ENCODE data around the gene TBX6.
"Not testable (repeated sequence)": the region's sequence is repeated elsewhere in the genome, so short reads cannot be mapped to it uniquely, and the experiment has no call there.

Gene TBX6

DNA sequence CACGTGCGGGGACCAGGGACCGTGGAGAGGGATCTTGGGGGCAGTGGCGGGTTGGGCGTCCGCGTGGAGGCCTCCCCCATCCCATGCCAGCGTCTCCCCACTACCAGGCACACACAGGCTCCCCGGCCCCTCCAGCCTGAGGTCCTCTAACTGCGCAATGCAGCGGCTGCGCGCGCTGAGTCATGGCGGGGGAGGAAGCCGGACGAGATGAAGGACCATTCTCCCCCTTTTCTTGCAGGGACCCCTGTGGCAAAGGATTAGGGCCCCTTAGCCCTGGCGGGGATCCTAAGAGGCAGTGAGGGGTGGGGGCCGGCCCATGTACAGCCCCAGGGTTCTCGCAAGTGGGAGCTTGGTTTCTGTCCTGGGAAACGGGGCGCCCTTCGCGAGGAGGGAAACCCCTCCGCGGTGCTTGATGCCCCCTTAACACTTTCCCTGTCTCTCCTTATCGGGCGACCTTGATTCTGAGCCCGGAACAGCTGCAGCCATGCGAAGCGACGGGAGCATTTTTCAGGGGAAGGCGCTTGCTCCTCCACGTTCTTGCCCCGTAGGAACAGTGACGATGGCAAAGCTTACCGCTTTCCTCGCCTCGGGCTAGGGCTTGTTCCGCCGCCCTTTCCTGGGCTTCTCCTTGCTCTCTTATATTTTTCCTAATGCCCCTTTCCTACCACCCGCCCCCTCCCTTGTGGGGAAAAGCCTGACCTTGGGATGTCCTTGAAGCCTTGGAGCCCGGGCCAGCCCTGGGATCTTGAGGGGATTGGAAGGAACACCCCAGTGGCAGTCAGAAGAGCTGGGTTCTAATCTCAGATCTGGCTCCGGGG, 25.6 kb downstream of the TBX6 start:
- no peak for DNase-seq

DNA sequence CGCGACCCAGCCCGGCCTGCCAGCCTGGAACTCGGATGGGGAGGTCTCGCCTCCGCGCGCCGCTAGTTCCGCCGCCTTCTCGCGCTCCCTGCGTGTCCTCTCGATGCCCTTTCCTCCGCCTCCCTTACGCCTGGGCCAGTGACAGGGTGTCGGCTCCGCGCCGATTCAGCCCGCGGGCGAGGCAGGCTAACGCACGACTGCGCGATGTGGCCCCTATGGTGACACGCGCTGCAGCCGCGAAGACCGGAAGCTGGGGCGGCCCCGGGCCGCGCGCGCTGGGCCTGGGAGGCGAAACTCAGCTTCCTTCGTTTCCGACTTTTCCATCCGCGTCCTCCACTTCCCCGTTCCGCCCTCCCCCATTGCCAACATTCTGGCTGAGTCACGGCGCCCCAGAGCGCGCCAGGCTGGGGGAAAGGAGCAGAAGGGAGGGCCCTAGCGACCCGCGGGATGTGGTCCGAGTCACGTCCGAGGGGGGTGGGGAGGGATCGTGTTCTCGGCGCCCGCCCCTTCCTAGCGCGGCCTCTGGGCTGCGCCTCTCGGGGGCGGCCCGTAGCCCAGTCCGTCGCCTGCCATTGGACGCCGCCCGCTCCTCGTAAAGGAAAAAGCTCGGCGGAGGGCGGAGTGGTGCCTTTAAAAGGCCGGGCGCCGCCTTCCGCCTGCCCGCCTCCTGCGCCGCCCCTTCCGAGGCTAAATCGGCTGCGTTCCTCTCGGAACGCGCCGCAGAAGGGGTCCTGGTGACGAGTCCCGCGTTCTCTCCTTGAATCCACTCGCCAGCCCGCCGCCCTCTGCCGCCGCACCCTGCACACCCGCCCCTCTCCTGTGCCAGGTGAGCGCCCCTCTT, 26.4 kb downstream of the TBX6 start, which contains the start of gene ALDOA:
TSS of gene ALDOA (plus strand) at position 659 of the 841 bp plus-strand sequence. CDS start 1,138 bp downstream, outside the sequence.
- DNase-seq, result peak; percentile 95 to 98

- DNase-seq, result no peak
Observed at GRCh38 chr16:30064729-30065101, 27.0 kb downstream of the TBX6 start.

GRCh38 chr16:30063893-30064728, 27.6 kb downstream of the TBX6 start:
- peak; percentile 74 to 87 for DNase-seq

DNA sequence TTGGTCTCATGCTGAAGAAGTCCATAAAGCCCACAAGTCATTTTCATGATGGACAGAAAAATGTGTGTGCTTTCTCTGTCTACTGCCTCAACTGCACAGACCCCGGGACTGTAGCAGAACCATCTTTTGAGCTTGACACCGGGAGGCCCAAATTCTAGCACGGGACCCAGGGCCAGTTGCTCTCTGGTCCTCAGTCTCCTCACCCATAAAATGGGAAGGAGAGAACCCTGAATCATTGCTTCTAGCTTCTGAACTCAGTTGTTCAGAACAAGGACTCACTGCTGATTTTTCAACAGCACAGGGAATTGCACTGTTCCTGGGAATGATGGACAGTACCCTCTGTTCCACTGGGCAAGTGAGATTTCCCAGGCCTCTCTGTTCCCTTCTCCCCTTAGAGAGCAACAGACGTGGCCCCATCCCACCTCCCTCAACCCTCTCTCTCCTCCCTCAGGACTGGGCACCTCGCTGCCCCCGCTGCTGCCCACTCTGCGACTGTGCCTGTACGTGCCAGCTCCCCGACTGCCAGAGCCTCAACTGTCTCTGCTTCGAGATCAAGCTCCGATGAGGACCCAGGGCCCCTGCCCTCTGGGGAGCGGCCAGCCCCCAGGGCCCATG, 28.3 kb downstream of the TBX6 start:
- no peak for DNase-seq

- no peak for DNase-seq
Observed at GRCh38 chr16:30060836-30061554, 30.7 kb downstream of the TBX6 start.

GRCh38 chr16:30060346-30060745, 31.4 kb downstream of the TBX6 start:
- no peak for DNase-seq

DNA sequence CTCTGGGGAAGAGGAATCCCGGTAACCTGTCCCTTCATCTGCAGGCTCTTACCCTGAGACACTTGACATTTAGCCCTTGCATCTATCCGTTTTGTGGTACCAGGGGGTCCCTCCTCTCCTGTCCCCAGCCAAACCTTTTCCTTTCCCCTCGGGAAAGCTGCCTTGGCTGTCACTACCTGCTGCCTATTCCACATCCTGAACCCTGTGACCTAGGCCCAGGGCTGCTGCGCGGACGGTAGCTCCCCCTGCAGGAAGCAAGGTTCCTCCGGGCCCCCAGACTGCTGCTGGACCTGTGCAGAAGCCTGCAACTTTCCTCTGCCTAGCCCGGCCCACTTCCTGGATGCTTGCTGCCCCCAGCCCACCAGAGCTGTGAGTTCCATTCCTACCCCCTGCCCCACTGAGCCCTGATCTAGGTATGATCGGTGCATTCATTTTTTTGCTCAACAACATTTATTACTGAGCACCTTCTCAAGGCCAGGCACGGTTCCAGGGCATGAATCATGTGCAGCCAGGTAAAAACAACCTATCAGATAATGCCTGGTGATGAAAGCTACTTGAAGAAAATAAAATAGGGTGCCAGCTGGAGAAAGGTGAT, 36.7 kb downstream of the TBX6 start:
- no peak for DNase-seq

DNA sequence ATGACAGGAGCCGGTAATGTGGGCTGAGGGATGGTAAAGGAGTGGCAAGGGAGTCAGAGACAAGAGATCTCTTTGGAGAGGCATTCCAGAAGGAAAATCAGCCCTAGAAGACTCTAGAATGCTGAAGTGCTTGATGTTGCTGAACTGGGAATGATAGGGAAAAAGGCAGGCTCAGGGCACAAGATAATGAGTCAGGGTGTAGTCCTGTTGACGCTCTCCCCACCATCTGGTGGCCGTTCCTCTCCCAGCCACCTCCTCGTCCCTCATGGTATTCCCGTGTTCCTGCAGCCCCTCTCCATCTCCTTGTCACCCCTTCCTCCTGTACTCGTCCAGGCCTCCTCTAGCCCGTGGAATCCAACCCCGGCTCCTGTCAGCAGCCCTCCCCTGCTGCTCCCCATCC, 37.3 kb downstream of the TBX6 start:
- DNase-seq, result no peak

DNA sequence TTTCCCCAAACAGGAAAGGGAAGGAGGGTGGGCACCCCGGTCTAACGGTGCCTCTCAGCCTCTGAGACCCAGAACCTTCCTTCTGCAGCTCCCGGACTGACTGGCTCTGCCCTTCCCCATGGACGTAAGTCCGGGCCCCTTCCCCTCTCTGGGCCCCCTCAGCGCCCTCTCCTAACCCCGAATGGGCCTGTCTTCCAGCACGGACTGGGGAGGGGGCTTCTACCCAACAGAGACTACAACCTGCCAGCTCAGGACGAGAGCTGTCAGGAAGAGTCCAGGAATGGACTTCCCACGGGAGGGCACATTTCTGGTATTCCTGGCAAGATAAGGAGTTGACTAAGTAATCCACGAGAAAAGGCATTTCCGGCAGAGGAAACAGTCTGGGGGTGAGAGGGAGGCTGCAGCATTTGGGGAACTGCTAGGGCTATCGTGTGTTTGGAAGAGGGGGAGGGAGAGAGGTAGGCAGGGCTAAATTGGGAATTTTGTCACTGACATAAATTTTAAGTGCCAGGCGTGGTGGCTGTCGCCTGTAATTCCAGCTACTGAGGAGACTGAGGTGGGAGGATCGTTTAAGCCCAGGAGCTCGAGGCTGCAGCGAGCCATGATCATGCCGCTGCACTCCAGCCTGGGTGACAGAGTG, 38.2 kb downstream of the TBX6 start:
- no peak for DNase-seq

- peak; percentile 74 to 84 for DNase-seq
Observed at GRCh38 chr16:30052671-30053372, 38.9 kb downstream of the TBX6 start.

GRCh38 chr16:30051518-30051917, 40.2 kb downstream of the TBX6 start:
- DNase-seq, result no peak

DNA sequence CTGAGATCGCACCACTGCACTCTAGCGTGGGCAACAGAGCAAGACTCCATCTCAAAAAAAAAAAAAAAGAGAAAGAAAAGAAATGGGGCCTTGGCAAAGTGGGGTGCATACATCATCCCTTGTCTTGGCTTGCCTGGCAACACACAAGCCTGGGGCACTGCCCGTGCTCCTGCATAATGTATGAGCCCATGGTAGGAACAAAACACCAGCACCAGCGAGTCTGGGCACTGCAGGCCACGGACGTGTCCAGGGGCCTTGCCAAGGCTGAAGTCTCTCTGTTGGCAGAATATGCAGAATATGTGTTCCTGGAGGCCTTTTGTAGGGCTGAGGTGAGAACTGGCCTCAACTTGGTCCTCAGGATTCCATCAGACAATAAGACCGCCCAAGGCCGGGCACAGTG, 41.9 kb downstream of the TBX6 start:
- DNase-seq, result peak; percentile 45 to 51

DNA sequence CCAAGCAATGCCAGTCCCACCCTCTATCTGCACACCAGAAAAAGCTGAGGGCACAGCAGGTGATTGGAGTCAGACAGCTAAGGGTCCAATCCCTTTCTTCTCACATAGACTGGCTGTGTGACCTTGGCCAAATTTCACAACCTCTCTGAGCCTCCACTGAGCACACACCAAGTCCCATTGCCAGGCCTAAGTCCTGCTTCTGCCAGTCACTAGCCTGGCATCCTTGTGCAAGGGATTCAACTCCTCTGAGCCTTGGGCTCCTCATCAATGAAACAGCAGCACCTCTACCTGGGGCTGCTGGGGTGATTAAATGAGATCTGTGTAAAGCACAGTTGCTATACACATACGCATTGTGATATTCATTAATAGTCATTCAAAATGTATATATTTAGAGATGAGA, 45.1 kb downstream of the TBX6 start:
- DNase-seq, result no peak

DNA sequence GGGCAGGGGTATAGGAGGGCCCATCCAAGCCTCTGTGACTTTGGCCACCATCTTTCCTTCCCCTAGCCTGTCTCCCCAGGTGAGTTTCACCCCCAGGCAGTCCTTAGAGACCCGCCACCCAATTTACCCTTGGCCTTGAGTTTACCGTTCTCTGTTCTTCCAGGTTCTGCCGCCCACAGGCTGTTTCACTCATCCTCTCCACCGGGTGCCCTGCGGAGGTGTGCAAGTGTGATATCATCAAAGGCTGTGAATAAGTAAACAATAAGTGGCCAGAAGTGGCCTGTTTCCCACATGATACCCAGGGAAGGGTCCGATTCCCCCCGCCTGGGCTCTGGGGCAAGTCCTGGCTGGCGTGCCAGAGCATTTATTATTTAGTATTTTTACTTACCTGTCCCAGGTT, 45.5 kb downstream of the TBX6 start:
- DNase-seq, result no peak

GRCh38 chr16:30041841-30042240, 49.9 kb downstream of the TBX6 start:
- DNase-seq, result no peak

GRCh38 chr16:30040690-30041089, 51.0 kb downstream of the TBX6 start:
- not testable (repeated sequence) for DNase-seq

GRCh38 chr16:30040221-30040620, 51.5 kb downstream of the TBX6 start:
- no peak for DNase-seq

Data from hippocampal formation (tissue), 2 donors.